IMR-90 (cell line): Measurements from ENCODE around the gene ELMO1. TPM values are rescaled to one million over a fixed set of nuclear protein-coding genes. Genes with fewer than 3 reads are reported as not detected.

Experiments used
- ATAC-seq: fragments of 200-7000 bp; cut with Tn5 transposase; 2 replicates; pipeline ENCODE4 v1.9.1; 2020; ENCODE audit warnings: low read depth, mild to moderate bottlenecking, moderate library complexity
- BruUV-seq: library from RNA; stranded (reverse); fragments of 400-500 nt; replicated peaks from 2 replicates; lab custom pipeline; 2021; lab: Mats Ljungman, UMichigan
- CTCF ChIA-PET: fragments of 300-600 bp; formaldehyde crosslinking; extraction: SDS; loops from one replicate; lab custom pipeline; 2021; ENCODE audit warnings: antibody characterized with exemption; lab: Yijun Ruan, JAX
- POLR2A ChIA-PET: fragments of 300-600 bp; sonication (Branson Sonifier 250); formaldehyde crosslinking; loops from one replicate; lab custom pipeline; 2022; ENCODE audit warnings: antibody characterized with exemption; ENCODE audit not compliant: unreplicated experiment; lab: Charles Lee
- DNase-seq: peaks from one replicate; pipeline ENCODE4 v3.0.0; 2013
- H2AFZ ChIP-seq: replicated peaks from 2 replicates; pipeline ENCODE3; 2013; ENCODE audit warnings: low read length, mild to moderate bottlenecking; ENCODE audit not compliant: poor library complexity
- H2AK5ac ChIP-seq: 2 replicates; pipeline ENCODE4 v1.6.1; 2013; ENCODE audit warnings: low read depth, low read length, inconsistent platforms
- H2AK9ac ChIP-seq: replicated peaks from 2 replicates; pipeline ENCODE3; 2013; ENCODE audit warnings: mild to moderate bottlenecking, low read depth, low read length, moderate library complexity; ENCODE audit not compliant: poor library complexity
- H2BK120ac ChIP-seq: 2 replicates; pipeline ENCODE4 v1.6.1; 2013; ENCODE audit warnings: low read depth, low read length, inconsistent platforms
- H2BK15ac ChIP-seq: 3 replicates; pipeline ENCODE4 v1.6.1; 2013; ENCODE audit warnings: low read depth, low read length, inconsistent platforms
- H2BK20ac ChIP-seq: 2 replicates; pipeline ENCODE4 v1.6.1; 2013; ENCODE audit warnings: low read depth, mild to moderate bottlenecking, inconsistent platforms, low read length, moderate library complexity
- H2BK5ac ChIP-seq: 2 replicates; pipeline ENCODE4 v1.6.1; 2013; ENCODE audit warnings: mild to moderate bottlenecking, low read depth, low read length, inconsistent platforms; ENCODE audit not compliant: poor library complexity, severe bottlenecking
- H3K14ac ChIP-seq: replicated peaks from 2 replicates; pipeline ENCODE4 v1.6.1; 2013; ENCODE audit warnings: low read depth, low read length, inconsistent platforms
- H3K18ac ChIP-seq: 2 replicates; pipeline ENCODE4 v1.6.1; 2013; ENCODE audit warnings: low read depth, low read length, control low read depth
- H3K23ac ChIP-seq: 2 replicates; pipeline ENCODE4 v1.6.1; 2013; ENCODE audit warnings: low read depth, low read length, inconsistent platforms
- H3K27ac ChIP-seq: 2 replicates; pipeline ENCODE4 v1.5.1; 2013; ENCODE audit warnings: mild to moderate bottlenecking, control low read depth, low read length; ENCODE audit not compliant: insufficient read depth
- H3K27me3 ChIP-seq: 2 replicates; pipeline ENCODE4 v1.6.1; 2013; ENCODE audit warnings: low read length; ENCODE audit not compliant: control insufficient read depth, insufficient read depth
- H3K36me3 ChIP-seq: 2 replicates; pipeline ENCODE4 v1.6.1; 2013; ENCODE audit warnings: low read length, mixed read lengths; ENCODE audit not compliant: control insufficient read depth, insufficient read depth
- H3K4ac ChIP-seq: 2 replicates; pipeline ENCODE4 v1.6.1; 2013; ENCODE audit warnings: low read depth, low read length, inconsistent platforms
- H3K4me1 ChIP-seq: 2 replicates; pipeline ENCODE4 v1.6.1; 2013; ENCODE audit warnings: low read length, mixed read lengths; ENCODE audit not compliant: control insufficient read depth, insufficient read depth
- H3K4me2 ChIP-seq: 2 replicates; pipeline ENCODE4 v1.6.1; 2013; ENCODE audit warnings: low read depth, mild to moderate bottlenecking, control low read depth, low read length, moderate library complexity
- H3K4me3 ChIP-seq: 2 replicates; pipeline ENCODE4 v1.5.1; 2013; ENCODE audit warnings: low read depth, mild to moderate bottlenecking, control low read depth, low read length, moderate library complexity; ENCODE audit not compliant: insufficient read depth
- H3K56ac ChIP-seq: 2 replicates; pipeline ENCODE4 v1.6.1; 2013; ENCODE audit warnings: low read length, inconsistent platforms; ENCODE audit not compliant: insufficient read depth; ENCODE audit errors: extremely low read depth
- H3K79me1 ChIP-seq, 2 experiments: 2 replicates each; pipeline ENCODE4 v1.6.1; 2013; ENCODE audit warnings: low read length in 2 of 2, inconsistent platforms in 1 of 2, low read depth in 1 of 2
- H3K9ac ChIP-seq: 2 replicates; pipeline ENCODE4 v1.6.1; 2013; ENCODE audit warnings: low read depth, low read length, control low read depth
- H3K9me1 ChIP-seq: 2 replicates; pipeline ENCODE4 v1.6.1; 2013; ENCODE audit warnings: low read length, inconsistent platforms; ENCODE audit not compliant: insufficient read depth
- H3K9me3 ChIP-seq: 2 replicates; pipeline ENCODE4 v1.6.1; 2013; ENCODE audit warnings: low read length; ENCODE audit not compliant: control insufficient read depth, insufficient read depth
- H4K20me1 ChIP-seq: 2 replicates; pipeline ENCODE4 v1.6.1; 2013; ENCODE audit warnings: low read length, inconsistent platforms; ENCODE audit not compliant: insufficient read depth
- H4K5ac ChIP-seq: 2 replicates; pipeline ENCODE4 v1.6.1; 2013; ENCODE audit warnings: mild to moderate bottlenecking, low read depth, low read length, control low read depth
- H4K8ac ChIP-seq, 2 experiments: 2 replicates each; pipeline ENCODE4 v1.6.1; 2013; ENCODE audit warnings: low read depth in 2 of 2, low read length in 2 of 2, control low read depth in 1 of 2, inconsistent platforms in 1 of 2
- H4K91ac ChIP-seq: 2 replicates; pipeline ENCODE4 v1.6.1; 2013; ENCODE audit warnings: low read depth, low read length, inconsistent platforms; ENCODE audit not compliant: insufficient read depth
- MAZ ChIP-seq: IDR thresholded peaks from 2 replicates; pipeline ENCODE4 v1.6.1; 2012; ENCODE audit warnings: low read depth, mild to moderate bottlenecking, low read length, improper control_type of control experiment, moderate library complexity, borderline replicate concordance
- RAD21 ChIP-seq: IDR thresholded peaks from 2 replicates; pipeline ENCODE4 v1.6.1; 2012; ENCODE audit warnings: low read length, improper control_type of control experiment
- RCOR1 ChIP-seq: IDR thresholded peaks from 2 replicates; pipeline ENCODE4 v1.6.1; 2012; ENCODE audit warnings: mild to moderate bottlenecking, low read length, improper control_type of control experiment; ENCODE audit not compliant: insufficient replicate concordance
- dilution Hi-C: fragments of 300-500 bp; cut with HindIII; formaldehyde crosslinking; loops from one replicate; pipeline ENCODE4 v1.14.3; 2018; ENCODE audit warnings: low sequenced_read_pairs; ENCODE audit not compliant: unreplicated experiment
- in situ Hi-C: fragments of 300-500 bp; cut with MboI; formaldehyde crosslinking; loops from 3 replicates; pipeline ENCODE4 v1.14.3; 2019; ENCODE audit warnings: low sequenced_read_pairs, inconsistent platforms, mixed read lengths
- intact Hi-C: fragments of 100-400 bp; cut with micrococcal nuclease; formaldehyde crosslinking; loops from 2 replicates; pipeline ENCODE4 v1.10.0; 2022
- polyA plus RNA-seq, 3 experiments: library from polyadenylated mRNA; depleted of rRNA; stranded (reverse); fragments of >200 nt; gene quantifications; 2 replicates each; pipeline ENCODE4 v1.2.3, GENCODE V29; 2012; ENCODE audit warnings: low replicate concordance in 1 of 3
- total RNA-seq: library from RNA; depleted of rRNA; stranded (reverse); fragments of >200 nt; gene quantifications from 2 replicates; pipeline ENCODE4 v1.2.3, GENCODE V29; 2012

ELMO1 gene
- total and polyA plus RNA-seq, 2 of the 4 experiments (the other 2 are of a cell fraction): 0.03 TPM; not detected in 1

GRCh38 chr7:37290731-37291130 is 157.9 kb downstream of the ELMO1 start:
- no peak for TF ChIP-seq MAZ
- TF ChIP-seq RCOR1: no peak
- no peak for TF ChIP-seq RAD21

More at GRCh38 chr7:37290731-37291130, 157.9 kb downstream of the ELMO1 start:
- Histone ChIP-seq H4K5ac (no peak overlapping the region), H3K4ac (no peak overlapping the region), H3K9me3 (peaks cover 5% of the 10 kb centered on the region), H4K20me1 (no peaks in the 10 kb centered on the region), H2BK5ac (no peak overlapping the region), H3K27ac (no peak overlapping the region), H3K36me3 (no peaks in the 10 kb centered on the region), H4K91ac (no peak overlapping the region), H3K4me2 (no peak overlapping the region), H3K9me1 (no peaks in the 10 kb centered on the region), H3K4me1 (no peaks in the 10 kb centered on the region), H3K27me3 (no peaks in the 10 kb centered on the region), H3K4me3 (no peak overlapping the region), H2BK20ac (no peak overlapping the region), H2AFZ (no peak overlapping the region), H2BK15ac (no peak overlapping the region), H3K14ac (no peak overlapping the region), H2AK9ac (no peak overlapping the region), H2BK120ac (no peak overlapping the region), H3K18ac (no peak overlapping the region), H3K79me1 (no peaks in the 10 kb centered on the region), H4K8ac (no peak overlapping the region), H3K23ac (no peak overlapping the region), H2AK5ac (no peak overlapping the region), H3K56ac (no peak overlapping the region), H3K9ac (no peak overlapping the region)
- DNase-seq (no peak), ATAC-seq (no peak)
- in situ Hi-C loops (no loop called here), intact Hi-C loops (no loop called here), dilution Hi-C loops (no loop called here)
- no TSS peak for BruUV-seq
- POLR2A ChIA-PET: no interaction called here
- CTCF ChIA-PET: no interaction called here
